ENCODE measurements around the gene CTTNBP2.

GRCh38 chr7:117772421-117772820 is 100.8 kb downstream of the CTTNBP2 start:
- no peak for TF ChIP-seq POLR2AphosphoS5 (IDR thresholded peaks at IDR 0.05; ENCODE audit: low read depth, low read length)
- no peak for TF ChIP-seq TAF1 (IDR thresholded peaks at IDR 0.05; ENCODE audit: borderline replicate concordance, low read depth, low read length)
- no peak for TF ChIP-seq POLR2A (IDR thresholded peaks at IDR 0.05; ENCODE audit: low read depth, low read length)

All from GM12892 (cell line).